Measurements from ENCODE around the gene DUOXA1.
"Not testable (repeated sequence)": the region's sequence is repeated elsewhere in the genome, so short reads cannot be mapped to it uniquely, and the experiment has no call there.

DUOXA1 gene

GRCh38 chr15:45112143-45112590, 17.5 kb downstream of the DUOXA1 start:
- no peak for DNase-seq

- DNase-seq, result no peak
Measured at GRCh38 chr15:45111390-45112142, 18.1 kb downstream of the DUOXA1 start.

GRCh38 chr15:45110256-45110820, 19.3 kb downstream of the DUOXA1 start:
- no peak for DNase-seq

- DNase-seq, result no peak
Measured at GRCh38 chr15:45107941-45108630, 21.6 kb downstream of the DUOXA1 start.

- no peak for DNase-seq
Measured at GRCh38 chr15:45106002-45106790, 23.5 kb downstream of the DUOXA1 start.

- DNase-seq, result no peak
Measured at GRCh38 chr15:45105586-45105985, 24.1 kb downstream of the DUOXA1 start.

- not testable (repeated sequence) for DNase-seq
Measured at GRCh38 chr15:45104170-45104569, 25.5 kb downstream of the DUOXA1 start.

GRCh38 chr15:45102226-45102625, 27.5 kb downstream of the DUOXA1 start:
- no peak for DNase-seq

GRCh38 chr15:45101749-45102148, 27.9 kb downstream of the DUOXA1 start:
- no peak for DNase-seq

GRCh38 chr15:45100884-45101625, 28.6 kb downstream of the DUOXA1 start:
- DNase-seq, result no peak

GRCh38 chr15:45099549-45100165, 30.0 kb downstream of the DUOXA1 start:
- no peak for DNase-seq

- no peak for DNase-seq
Measured at GRCh38 chr15:45097466-45097865, 32.2 kb downstream of the DUOXA1 start.

- DNase-seq, result no peak
Measured at GRCh38 chr15:45095661-45096060, 34.0 kb downstream of the DUOXA1 start.

- no peak for DNase-seq
Measured at GRCh38 chr15:45094358-45094730, 35.3 kb downstream of the DUOXA1 start.

GRCh38 chr15:45093622-45094357, 35.9 kb downstream of the DUOXA1 start:
- no peak for DNase-seq

- DNase-seq, result no peak
Measured at GRCh38 chr15:45093013-45093412, 36.7 kb downstream of the DUOXA1 start.

GRCh38 chr15:45091576-45091975, 38.1 kb downstream of the DUOXA1 start:
- DNase-seq, result no peak

- no peak for DNase-seq
Measured at GRCh38 chr15:45091161-45091560, 38.5 kb downstream of the DUOXA1 start.

GRCh38 chr15:45089712-45090373, 39.8 kb downstream of the DUOXA1 start:
- DNase-seq, result no peak

GRCh38 chr15:45088801-45089711, 40.6 kb downstream of the DUOXA1 start:
- DNase-seq, result no peak
